Measurements from ENCODE around the gene MEGF9.

DNA sequence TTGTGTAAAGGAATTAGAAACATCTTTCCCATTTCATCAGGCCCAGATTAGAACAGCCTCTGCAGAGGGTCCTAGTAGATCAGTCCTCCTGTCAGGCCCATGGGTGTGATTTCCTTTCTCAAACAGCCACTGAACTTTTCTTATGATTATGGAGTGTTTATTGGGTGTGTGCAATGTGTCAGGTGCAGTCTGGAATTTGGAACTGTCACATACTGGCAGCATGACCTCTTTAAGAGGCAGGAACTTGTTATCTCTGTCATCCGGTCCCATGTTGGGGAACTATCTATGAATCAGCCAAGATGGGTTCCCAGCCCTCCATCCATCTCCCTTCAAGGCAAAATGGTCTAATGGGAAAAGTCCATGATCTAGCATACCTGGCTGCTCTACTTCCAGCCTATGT lies 11.6 kb upstream of the MEGF9 start:
- TF ChIP-seq, protein P1, sequence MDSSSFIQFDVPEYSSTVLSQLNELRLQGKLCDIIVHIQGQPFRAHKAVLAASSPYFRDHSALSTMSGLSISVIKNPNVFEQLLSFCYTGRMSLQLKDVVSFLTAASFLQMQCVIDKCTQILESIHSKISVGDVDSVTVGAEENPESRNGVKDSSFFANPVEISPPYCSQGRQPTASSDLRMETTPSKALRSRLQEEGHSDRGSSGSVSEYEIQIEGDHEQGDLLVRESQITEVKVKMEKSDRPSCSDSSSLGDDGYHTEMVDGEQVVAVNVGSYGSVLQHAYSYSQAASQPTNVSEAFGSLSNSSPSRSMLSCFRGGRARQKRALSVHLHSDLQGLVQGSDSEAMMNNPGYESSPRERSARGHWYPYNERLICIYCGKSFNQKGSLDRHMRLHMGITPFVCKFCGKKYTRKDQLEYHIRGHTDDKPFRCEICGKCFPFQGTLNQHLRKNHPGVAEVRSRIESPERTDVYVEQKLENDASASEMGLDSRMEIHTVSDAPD (CRISPR knock-in tag; IDR thresholded peaks at IDR 0.05) = no peak
- TF ChIP-seq, protein P2, sequence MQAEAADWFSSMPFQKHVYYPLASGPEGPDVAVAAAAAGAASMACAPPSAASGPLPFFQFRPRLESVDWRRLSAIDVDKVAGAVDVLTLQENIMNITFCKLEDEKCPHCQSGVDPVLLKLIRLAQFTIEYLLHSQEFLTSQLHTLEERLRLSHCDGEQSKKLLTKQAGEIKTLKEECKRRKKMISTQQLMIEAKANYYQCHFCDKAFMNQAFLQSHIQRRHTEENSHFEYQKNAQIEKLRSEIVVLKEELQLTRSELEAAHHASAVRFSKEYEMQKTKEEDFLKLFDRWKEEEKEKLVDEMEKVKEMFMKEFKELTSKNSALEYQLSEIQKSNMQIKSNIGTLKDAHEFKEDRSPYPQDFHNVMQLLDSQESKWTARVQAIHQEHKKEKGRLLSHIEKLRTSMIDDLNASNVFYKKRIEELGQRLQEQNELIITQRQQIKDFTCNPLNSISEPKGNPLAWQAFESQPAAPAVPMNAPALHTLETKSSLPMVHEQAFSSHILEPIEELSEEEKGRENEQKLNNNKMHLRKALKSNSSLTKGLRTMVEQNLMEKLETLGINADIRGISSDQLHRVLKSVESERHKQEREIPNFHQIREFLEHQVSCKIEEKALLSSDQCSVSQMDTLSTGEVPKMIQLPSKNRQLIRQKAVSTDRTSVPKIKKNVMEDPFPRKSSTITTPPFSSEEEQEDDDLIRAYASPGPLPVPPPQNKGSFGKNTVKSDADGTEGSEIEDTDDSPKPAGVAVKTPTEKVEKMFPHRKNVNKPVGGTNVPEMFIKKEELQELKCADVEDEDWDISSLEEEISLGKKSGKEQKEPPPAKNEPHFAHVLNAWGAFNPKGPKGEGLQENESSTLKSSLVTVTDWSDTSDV (CRISPR knock-in tag; IDR thresholded peaks at IDR 0.05) = no peak
- TF ChIP-seq JUN (CRISPR knock-in tag; IDR thresholded peaks at IDR 0.05) (no peak), FOXJ3 (CRISPR knock-in tag; IDR thresholded peaks at IDR 0.05; ENCODE audit: borderline replicate concordance) (no peak), MXD1 (CRISPR knock-in tag; IDR thresholded peaks at IDR 0.05) (no peak), MLLT10 (CRISPR knock-in tag; IDR thresholded peaks at IDR 0.05) (no peak), PCBP1 (IDR thresholded peaks at IDR 0.05; ENCODE audit: borderline replicate concordance, low read depth, low read length) (no peak), POLR2A (IDR thresholded peaks at IDR 0.05; ENCODE audit: insufficient read depth in 1 of 2, low read depth in 2 of 2, low read length in 2 of 2) (no peak), CTCF (CRISPR knock-in tag; IDR thresholded peaks at IDR 0.05) (no peak)
